Right lobe of liver (tissue), 4 donors: Measurements from ENCODE around the gene APOA1.

ENCODE experiments used
- POLR2A ChIP-seq: fragments of 450-650 bp; IDR thresholded peaks from one replicate; pipeline ENCODE4 v1.6.1; 2017; ENCODE audit warnings: antibody characterized with exemption, mild to moderate bottlenecking
- TF ChIP-seq, protein P1 (sequence below), 4 donors: fragments of 200-600 bp in 3 of 4; fragments of 450-650 bp in 1 of 4; IDR thresholded peaks; one replicate each; pipeline versions ENCODE4 v1.5.1 to v1.8.0; 2016 to 2022; ENCODE audit warnings: antibody characterized with exemption in 4 of 4, mild to moderate bottlenecking in 2 of 4
- donor health status: DM: no; HTN: no; CAD: no.
- donor health status: DM: no; HTN: no; CAD: no.
- donor health status: DM: no; HTN: yes; CAD: no.

DNA sequence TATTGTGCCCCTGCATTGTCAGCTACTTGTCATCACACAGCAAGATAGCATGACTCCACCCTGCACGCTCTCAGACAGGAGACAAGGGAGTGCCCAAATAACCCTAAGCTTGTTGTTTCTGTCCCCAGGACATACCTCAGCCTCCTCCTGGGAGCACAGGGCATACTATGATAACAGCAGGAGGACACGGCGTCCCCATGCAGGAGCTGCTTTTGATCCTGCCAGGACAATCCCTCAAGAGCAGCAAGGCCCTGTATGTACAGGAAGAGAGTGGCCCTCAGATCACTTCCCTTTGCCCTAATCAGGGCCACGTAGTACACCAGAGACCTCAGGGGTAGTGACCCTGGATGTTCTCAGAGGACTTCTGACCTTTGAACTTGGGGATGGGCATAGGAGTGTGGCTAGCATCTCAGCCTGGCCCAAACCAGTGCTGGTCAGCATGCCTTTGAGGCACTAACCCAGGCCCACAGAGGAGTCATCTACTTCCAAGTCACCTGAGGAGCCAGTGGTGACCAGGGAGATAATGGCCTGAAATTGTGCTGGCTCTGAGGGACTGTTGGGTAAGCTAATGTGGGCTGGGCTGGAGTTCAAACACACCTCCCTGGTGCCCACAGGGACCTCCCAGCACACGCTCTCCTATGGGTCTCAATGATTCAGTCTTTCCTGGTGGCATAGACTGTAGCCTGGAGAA lies 23.5 kb downstream of the APOA1 start:
- TF ChIP-seq, protein P1, sequence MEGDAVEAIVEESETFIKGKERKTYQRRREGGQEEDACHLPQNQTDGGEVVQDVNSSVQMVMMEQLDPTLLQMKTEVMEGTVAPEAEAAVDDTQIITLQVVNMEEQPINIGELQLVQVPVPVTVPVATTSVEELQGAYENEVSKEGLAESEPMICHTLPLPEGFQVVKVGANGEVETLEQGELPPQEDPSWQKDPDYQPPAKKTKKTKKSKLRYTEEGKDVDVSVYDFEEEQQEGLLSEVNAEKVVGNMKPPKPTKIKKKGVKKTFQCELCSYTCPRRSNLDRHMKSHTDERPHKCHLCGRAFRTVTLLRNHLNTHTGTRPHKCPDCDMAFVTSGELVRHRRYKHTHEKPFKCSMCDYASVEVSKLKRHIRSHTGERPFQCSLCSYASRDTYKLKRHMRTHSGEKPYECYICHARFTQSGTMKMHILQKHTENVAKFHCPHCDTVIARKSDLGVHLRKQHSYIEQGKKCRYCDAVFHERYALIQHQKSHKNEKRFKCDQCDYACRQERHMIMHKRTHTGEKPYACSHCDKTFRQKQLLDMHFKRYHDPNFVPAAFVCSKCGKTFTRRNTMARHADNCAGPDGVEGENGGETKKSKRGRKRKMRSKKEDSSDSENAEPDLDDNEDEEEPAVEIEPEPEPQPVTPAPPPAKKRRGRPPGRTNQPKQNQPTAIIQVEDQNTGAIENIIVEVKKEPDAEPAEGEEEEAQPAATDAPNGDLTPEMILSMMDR (IDR thresholded peaks at IDR 0.05), result no peak
- peak; percentile 74 for TF ChIP-seq POLR2A
